NT2/D1 (cell line): ENCODE results near the gene SYT5.

ENCODE experiments used
- SUZ12 ChIP-seq: IDR thresholded peaks from 2 replicates; pipeline ENCODE4 v1.6.1; 2011; ENCODE audit not compliant: insufficient read length, insufficient read depth; ENCODE audit errors: extremely low read depth
- YY1 ChIP-seq: IDR thresholded peaks from 2 replicates; pipeline ENCODE4 v1.6.1; 2011; ENCODE audit not compliant: insufficient read length, insufficient read depth
- ZNF274 ChIP-seq: IDR thresholded peaks from 2 replicates; pipeline ENCODE4 v1.6.1; 2011; ENCODE audit warnings: mild to moderate bottlenecking, low read depth, low read length

GRCh38 chr19:55132453-55133129, 47.5 kb downstream of the SYT5 start:
- no peak for TF ChIP-seq YY1
- TF ChIP-seq SUZ12, result no peak
- TF ChIP-seq ZNF274, result no peak
